GM06990 (cell line): ENCODE results near the gene TTC33.

Experiments used
- DNase-seq: peaks from one replicate; pipeline ENCODE4 v3.0.0-alpha.2; 2011; ENCODE audit not compliant: insufficient read length; ENCODE audit errors: extremely low read depth
- H3K27me3 ChIP-seq: replicated peaks from 2 replicates; pipeline ENCODE4 v1.6.0; 2011; ENCODE audit warnings: low read length; ENCODE audit not compliant: control insufficient read depth, insufficient read depth
- H3K36me3 ChIP-seq: 2 replicates; pipeline ENCODE4 v1.5.1; 2011; ENCODE audit warnings: low read length; ENCODE audit not compliant: control insufficient read depth, insufficient read depth
- H3K4me3 ChIP-seq: replicated peaks from 2 replicates; pipeline ENCODE4 v1.5.1; 2011; ENCODE audit warnings: low read depth, mild to moderate bottlenecking, control low read depth, low read length
- CTCF ChIP-seq: IDR thresholded peaks from 2 replicates; pipeline ENCODE4 v1.5.1; 2011; ENCODE audit warnings: low read length, control low read depth, mild to moderate bottlenecking, inconsistent platforms; ENCODE audit not compliant: insufficient read depth, poor library complexity, severe bottlenecking

TTC33 gene

DNA sequence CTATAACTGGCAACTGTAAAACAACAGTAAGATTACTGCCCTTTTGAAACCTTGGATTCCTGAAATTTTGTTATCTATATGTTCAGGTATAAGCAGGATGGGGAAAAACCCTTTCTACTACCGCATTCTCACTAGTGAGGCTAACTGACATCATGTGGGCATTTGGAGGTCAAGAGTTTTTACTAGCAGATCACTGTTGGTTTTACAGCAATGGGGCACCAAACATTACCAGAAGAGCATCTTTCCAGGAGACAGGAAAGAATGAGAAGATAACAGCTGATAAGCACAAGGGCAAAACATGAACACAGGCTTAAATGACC, 20.9 kb upstream of the TTC33 start:
- DNase-seq, result no peak
- no peak for TF ChIP-seq CTCF
- no peaks in the 10 kb centered on the region for H3K27me3 ChIP-seq
- no peak overlapping the region for H3K4me3 ChIP-seq
- no peaks in the 10 kb centered on the region; the same call in 1 of the 2 replicates for H3K36me3 ChIP-seq

- DNase-seq, result no peak
- no peaks in the 10 kb centered on the region for H3K27me3 ChIP-seq
Observed at GRCh38 chr5:40775846-40776657, 20.3 kb upstream of the TTC33 start.

GRCh38 chr5:40775085-40775845, 19.5 kb upstream of the TTC33 start:
- DNase-seq, result no peak
- no peak for TF ChIP-seq CTCF
- H3K36me3 ChIP-seq, result no peaks in the 10 kb centered on the region; the same call in 1 of the 2 replicates
- H3K4me3 ChIP-seq, result no peak overlapping the region
- H3K27me3 ChIP-seq, result no peaks in the 10 kb centered on the region

More at GRCh38 chr5:40775846-40776657, 20.3 kb upstream of the TTC33 start:
- Histone ChIP-seq H3K4me3 (no peak overlapping the region), H3K36me3 (no peaks in the 10 kb centered on the region; the same call in 1 of the 2 replicates)
- no peak for TF ChIP-seq CTCF

- H3K36me3 ChIP-seq, result no peaks in the 10 kb centered on the region; the same call in 1 of the 2 replicates
- no peak for TF ChIP-seq CTCF
- no peak for DNase-seq
- H3K4me3 ChIP-seq, result no peak overlapping the region
- H3K27me3 ChIP-seq, result no peaks in the 10 kb centered on the region
Observed at GRCh38 chr5:40774623-40775022, 18.9 kb upstream of the TTC33 start.

- TF ChIP-seq CTCF, result no peak
- H3K27me3 ChIP-seq, result no peaks in the 10 kb centered on the region
- H3K36me3 ChIP-seq, result no peaks in the 10 kb centered on the region; the same call in 1 of the 2 replicates
- no peak for DNase-seq
- no peak overlapping the region for H3K4me3 ChIP-seq
Observed at GRCh38 chr5:40770764-40771163, 15.0 kb upstream of the TTC33 start.
